GM19468 (cell line): Measurements from ENCODE around the gene MPP2.
"Not testable (repeated sequence)": the region's sequence is repeated elsewhere in the genome, so short reads cannot be mapped to it uniquely, and the experiment has no call there.

ENCODE experiments used
- ATAC-seq: cut with Tn5 transposase; IDR thresholded peaks from one replicate; pipeline ENCODE4 v1.9.1; 2021; ENCODE audit warnings: mild to moderate bottlenecking, moderate library complexity, moderate number of reproducible peaks; ENCODE audit not compliant: unreplicated experiment; ENCODE audit errors: extremely low read depth

Gene MPP2

GRCh38 chr17:43878260-43879175, 28.8 kb downstream of the MPP2 start:
- ATAC-seq, result no peak

- no peak for ATAC-seq
These were observed 29.7 kb downstream of the MPP2 start for GRCh38 chr17:43877451-43878155.

DNA sequence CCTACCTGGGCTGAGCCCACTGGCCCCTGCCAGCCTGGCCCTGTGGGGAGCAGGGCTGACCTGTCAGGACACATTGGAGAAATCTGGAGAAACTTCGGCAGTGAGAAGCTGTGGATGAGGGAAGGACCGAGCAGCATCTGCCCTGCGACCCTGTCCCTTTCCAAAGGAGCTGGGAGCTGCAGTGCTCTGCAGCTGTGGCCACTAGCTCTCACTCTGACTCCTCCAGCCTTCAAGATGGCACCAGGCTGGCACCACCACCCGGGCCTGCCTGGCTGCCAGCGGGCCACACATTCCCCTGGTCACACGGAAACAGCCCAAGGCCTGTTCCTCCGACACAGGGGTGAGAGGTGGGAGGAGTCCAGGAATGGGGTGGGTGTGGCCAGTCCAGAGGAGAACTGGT, 30.3 kb downstream of the MPP2 start:
- ATAC-seq, result no peak

DNA sequence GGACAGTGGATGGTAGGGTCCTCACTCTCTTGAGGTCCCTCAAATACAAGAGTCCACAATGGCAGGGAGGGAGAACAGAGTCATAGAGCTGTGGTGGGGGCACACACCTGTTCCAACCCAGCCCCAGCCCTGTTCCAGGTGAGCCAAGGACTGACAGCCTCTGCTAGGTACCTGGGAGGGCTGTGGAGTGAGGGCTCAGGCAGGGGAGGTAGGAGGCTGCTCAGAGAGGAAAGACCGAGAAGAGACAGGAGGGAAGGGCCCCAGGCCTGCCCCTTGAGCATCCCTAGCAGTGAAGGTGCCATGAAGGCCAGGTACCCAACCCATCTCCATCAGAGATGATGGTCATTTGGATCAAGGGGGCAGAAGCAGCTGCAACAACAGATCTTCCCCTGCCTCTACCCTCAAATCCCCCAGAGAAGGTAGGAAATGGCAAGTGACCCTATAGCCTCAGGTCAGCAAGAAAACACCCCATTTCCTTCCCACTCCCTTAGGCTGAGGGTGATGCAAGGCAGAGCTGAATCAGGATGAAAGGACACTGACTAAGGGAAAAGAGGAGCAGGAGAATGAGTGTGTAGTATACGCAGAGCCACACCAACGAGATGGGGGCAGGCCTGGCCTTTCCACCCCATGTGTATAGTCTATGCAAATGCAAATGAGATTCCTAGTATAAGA, 31.7 kb downstream of the MPP2 start:
- no peak for ATAC-seq

DNA sequence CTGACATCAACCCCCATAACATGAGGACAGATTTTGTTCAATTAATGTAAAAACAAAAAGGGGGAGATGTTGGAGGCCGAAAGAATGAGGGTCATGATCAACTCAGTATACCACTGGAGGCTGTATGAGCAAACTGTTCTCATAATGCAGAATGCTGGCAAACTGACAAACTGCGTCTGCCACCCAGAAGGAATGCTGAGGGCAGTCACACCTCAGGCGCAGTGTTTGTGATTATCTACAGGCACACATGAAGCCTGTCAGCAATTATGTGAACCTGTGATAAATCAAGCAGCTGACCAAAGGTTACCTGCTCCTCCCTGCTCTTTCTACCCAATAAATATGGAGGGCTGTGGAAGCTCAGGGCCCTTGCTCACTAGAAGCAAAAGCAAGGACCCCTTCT, 33.0 kb downstream of the MPP2 start:
- ATAC-seq, result no peak

DNA sequence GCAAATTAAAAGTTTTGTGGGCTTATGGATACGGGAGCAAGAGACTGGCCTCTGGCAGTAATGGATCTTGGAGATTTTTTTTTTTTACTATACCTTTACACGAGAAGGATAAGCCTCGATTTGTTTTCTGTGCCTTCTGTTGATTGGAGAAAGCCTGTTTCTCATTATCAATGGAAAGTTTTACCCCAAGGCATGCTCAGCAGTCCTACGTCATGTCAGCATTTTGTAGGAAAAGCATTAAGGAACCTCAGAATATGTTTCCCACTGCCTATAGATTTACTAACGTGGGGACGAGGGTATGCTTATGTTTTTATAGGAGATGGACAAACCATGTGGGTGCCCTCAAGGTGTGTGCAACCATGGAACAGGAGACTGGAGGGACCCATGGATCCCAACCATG, 33.5 kb downstream of the MPP2 start:
- no peak for ATAC-seq

DNA sequence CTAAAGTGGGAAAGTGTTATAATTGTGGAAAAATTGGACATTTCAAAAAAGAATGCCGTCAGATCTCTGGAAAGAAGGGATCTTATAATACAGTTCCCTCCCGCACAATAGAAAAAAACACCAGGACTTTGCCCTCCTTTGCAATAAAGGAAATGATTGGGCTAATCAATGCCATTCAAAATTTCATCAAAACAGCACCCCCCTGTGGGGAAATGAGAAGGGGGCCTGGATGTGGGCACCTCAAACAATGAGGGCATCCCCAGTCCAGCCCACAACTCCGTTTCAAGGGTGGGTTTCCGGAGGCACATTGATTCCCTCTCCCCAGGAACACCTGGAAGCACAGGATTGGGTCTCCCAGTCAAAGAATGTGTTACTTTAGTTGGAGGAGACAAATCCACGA, 34.2 kb downstream of the MPP2 start:
- ATAC-seq, result no peak

DNA sequence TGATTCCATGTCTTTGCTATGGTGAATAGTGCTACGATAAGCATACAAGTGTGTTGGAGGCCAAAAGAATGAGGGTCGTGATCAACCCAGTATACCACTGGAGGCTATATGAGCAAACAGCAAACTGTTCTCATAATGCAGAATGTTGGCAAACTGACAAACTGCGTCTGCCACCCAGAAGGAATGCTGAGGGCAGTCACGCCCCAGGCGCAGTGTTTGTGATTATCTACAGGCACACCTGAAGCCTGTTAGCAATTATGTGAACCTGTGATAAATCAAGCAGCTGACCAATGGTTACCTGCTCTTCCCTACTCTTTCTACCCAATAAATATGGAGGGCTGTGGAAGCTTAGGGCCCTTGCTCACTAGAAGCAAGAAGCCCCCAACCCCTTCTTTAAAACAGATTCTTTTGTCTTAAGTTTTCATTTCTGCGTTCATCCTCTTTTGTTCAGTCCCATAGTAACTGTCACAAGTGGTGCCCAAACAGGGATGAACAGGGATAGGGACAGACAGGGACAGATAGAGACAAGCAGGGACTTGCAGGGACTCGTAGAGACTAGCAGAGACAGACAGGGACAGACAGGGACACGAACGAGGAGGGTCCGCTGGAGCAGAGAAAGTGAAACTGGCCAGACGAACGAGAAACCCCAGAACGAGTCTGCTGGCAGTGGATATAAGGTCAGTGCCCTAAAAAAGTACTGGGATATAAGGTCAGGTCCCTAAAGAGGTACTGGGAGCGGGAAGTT, 35.2 kb downstream of the MPP2 start:
- no peak for ATAC-seq

- ATAC-seq, result not testable (repeated sequence)
These were observed 38.3 kb downstream of the MPP2 start for GRCh38 chr17:43869031-43869430.

DNA sequence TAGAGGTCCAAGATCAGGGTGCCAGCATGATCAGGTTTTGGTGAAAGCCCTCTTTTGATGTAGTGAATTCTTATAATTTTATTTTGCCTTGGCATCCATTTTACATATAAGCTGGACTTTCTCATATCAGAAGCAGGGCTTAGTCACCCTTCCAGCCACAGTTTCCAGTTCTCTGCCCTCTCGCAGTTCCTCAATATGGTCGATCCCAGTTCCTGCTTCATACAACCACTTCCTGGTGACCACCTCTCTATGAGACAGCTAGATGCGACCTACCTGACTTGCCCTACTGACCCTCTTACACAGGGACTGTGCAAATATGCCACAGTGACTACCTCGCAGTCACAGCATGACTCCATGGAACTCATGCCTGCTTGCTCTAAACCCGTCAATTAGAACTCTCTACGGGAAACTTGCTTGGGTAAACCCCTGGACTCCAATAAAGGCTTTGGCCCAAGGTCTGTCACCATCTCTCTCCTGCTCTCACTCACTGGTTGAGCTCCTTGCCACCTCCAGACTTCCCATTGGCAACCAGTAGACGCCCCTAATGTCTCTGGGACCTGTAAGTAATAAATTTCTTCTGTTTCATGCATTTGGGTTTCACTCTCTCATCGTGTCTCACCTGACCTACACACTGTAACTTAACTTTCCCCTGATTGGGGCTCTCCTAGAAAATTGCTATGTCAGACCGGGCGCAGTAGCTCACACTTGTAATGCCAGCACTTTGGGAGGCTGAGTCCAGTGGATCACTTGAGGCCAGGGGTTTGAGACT, 38.9 kb downstream of the MPP2 start:
- no peak for ATAC-seq

DNA sequence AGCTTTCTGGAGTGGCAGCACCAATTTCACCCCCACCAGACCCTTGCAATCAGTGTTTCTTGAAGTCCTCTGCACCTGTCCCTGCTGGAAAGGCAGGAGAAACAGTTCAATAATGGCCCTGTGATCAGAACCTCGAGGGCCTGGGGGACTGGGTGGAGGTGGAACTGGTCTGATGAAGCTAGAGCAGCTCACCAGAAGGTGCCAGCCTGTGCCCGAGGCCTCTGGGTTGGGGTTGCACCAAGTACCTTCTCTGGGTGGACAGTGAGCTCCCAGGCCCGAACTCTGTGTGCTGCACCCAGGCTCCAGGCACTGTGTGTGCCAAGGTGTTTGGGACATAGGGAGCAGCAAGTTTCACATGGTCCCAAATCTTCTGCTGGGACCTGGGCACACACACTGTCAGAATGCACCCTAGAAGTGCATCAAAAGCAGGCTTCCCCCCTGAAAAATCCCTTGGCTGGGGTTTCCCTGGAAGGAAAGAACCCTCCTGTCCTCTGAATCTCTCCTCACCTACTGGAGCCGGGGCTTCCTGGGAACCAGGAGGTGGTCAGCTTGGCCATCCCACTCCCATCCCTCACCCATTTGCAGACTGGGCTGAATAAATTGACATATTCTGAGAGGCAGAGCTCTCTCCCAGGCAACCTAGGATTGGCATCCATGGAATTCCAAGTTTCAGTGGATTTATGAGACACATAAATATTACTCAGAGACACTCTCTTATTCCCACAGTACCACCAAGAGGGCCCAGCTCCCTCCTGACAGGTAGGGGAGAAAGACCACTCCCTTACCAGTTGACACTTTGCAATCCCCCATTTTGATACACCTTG, 43.0 kb downstream of the MPP2 start:
- ATAC-seq, result no peak

DNA sequence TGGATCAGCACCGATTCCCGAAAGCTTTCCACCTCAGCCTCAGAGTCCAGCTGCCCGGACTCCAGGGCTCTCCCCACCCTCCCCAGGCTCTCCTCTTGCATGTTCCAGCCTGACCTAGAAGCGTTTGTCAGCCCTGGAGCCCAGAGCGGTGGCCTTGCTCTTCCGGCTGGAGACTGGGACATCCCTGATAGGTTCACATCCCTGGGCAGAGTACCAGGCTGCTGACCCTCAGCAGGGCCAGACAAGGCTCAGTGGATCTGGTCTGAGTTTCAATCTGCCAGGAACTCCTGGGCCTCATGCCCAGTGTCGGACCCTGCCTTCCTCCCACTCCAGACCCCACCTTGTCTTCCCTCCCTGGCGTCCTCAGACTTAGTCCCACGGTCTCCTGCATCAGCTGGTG, 45.4 kb downstream of the MPP2 start:
- no peak for ATAC-seq

- ATAC-seq, result no peak
These were observed 46.3 kb downstream of the MPP2 start for GRCh38 chr17:43860927-43861622.

GRCh38 chr17:43860077-43860725, 47.1 kb downstream of the MPP2 start:
- ATAC-seq, result no peak

DNA sequence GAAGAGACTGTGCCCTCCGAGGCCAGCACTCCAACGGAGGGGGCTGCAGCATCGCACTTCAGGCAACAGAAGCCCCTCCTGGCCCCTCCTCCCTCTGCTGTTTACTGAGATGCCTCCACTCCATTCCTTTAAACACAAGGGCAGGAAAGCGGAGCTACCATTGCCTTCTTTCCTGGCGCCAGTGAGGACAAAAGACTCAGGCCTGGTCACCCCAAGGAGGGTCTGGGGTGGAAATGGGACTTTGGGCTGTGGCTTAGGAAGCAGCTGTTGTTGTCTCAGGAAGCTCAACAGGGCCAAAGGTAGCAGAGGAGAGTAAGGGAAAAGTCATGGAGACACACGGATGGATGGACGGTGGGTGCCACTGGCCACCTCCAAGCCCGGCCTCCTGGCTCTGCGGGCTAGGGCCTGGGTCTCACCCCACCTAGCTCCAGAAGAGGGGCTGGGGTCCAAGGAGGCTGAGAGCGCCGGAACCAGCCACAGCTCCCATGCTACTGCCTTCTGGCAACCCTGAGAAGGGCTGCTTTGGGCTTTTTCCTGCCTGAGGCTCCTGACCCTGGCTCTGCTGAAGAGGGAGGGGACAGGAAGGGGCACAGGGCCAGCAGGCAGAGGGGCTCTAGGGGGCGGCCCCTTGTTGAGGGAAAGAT, 49.3 kb downstream of the MPP2 start:
- ATAC-seq, result no peak

DNA sequence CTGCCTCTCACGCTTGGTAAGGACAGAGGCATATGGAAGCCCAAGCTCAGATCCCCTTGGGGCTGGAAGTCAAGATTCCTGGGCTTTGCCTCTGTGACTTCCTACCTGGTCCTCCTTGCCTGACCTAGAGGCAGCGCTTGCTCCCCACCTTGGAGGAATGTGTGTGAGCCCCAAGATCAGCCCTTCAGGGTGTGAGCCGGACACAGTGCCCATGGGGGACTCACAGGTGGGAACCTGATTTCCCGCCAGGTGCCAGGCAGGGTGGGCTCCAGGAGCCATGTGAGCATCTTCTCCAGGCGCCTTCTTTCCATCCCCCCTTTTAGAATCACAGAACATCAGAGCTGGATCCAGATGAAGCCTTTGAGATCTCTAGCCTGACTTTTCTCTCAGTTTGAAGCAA, 50.2 kb downstream of the MPP2 start:
- no peak for ATAC-seq

GRCh38 chr17:43856141-43856540, 51.2 kb downstream of the MPP2 start:
- no peak for ATAC-seq
